Measurements from ENCODE around the gene PPP2R2C.

The PPP2R2C gene

DNA sequence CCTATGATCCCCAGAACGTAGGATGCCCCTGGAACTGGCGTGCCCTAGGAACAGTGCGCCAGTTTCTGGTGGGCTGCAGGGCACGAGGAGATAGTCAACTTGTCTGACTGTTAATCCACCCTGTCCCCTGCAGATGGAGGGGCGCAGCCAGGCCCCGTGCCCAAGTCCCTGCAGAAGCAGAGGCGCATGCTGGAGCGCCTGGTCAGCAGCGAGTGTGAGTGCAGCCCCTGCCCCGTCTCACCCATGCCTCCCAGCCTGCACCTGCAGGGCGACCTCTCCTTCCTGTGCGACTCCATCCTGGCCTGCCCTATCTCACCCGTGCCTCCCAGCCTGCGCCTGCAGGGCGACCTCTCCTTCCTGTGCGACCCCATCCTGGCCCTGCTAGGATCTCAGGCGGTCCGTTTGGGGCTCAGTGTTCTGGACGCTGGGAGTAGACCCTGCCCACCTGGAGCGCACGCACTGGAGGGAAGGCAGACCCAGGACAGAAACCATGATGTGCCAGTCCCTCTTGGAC lies 180.6 kb downstream of the PPP2R2C start:
- no peak overlapping the region for H3K27ac ChIP-seq (ENCODE audit: insufficient read depth in 1 of 2, low read depth in 1 of 2, low read length in 2 of 2, poor library complexity in 1 of 2, severe bottlenecking in 2 of 2)
- DNase-seq, result no peak
- 100% methylated on average over 10 of the region's 21 CpGs for WGBS (ENCODE audit: insufficient coverage)
- H3K27me3 ChIP-seq (replicated peaks in 2 of 5; ENCODE audit: control insufficient read depth in 4 of 5, insufficient read depth in 5 of 5, low read length in 4 of 5), result peaks cover 0 to 19% (median 2%) of the 10 kb centered on the region in 5 experiments
- POLR2A ChIA-PET, result no interaction called here
- CTCF ChIA-PET, result interaction anchor here (1.0 kb wide), 1 partner anchor 47 kb away, joined by 3 read pairs; no protein-coding TSS in a partner anchor
- no peak overlapping the region for H3K4me3 ChIP-seq (ENCODE audit: control insufficient read depth in 1 of 7, extremely low read depth in 1 of 7, insufficient read depth in 4 of 7, low read depth in 2 of 7, low read length in 6 of 7)
- H3K9me3 ChIP-seq (ENCODE audit: control extremely low read depth in 1 of 5, control insufficient read depth in 4 of 5, insufficient read depth in 2 of 5, low read depth in 1 of 5, low read length in 4 of 5), result no peaks in the 10 kb centered on the region
- H3K4me1 ChIP-seq (ENCODE audit: control extremely low read depth in 1 of 4, control insufficient read depth in 4 of 4, insufficient read depth in 4 of 4, low read length in 3 of 4), result no peaks in the 10 kb centered on the region
- H3K36me3 ChIP-seq (ENCODE audit: control insufficient read depth in 4 of 4, insufficient read depth in 4 of 4, low read length in 3 of 4), result no peaks in the 10 kb centered on the region

DNA sequence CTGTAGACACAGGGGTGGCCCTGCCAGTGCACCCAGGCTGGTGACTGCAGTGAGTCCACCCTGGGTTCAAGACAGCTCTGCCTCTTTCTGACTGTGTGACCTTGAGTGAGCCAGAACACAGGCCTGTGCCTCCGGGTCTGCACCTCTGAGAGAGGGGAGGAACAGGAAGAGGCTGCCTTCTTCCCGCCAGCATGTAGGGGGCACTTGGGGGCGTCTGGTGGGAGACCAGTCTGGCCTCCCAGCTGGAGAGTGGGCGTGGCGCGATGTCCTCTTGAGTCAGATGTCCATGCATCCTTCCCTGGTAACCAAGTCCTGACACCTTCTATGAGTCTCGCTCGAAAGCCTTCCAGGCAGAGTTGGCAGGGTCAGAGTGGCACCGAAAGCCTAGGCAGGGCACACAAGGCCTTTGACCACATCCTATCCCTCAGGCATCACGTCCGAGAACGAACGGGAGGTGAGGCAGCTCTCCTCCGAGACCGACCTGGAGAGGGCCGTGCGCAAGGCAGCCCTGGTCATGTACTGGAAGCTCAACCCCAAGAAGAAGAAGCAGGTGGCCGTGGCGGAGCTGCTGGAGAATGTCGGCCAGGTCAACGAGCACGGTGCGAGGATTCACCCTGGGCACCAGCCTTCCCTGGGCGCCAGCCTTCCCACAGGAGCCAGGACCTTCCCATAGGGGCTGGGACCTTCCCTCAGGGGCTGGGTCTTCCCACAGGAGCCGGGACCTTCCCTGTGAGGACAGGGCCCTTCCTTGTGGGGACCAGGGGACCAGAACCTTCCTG lies 181.5 kb downstream of the PPP2R2C start:
- Histone ChIP-seq H3K27ac (ENCODE audit: insufficient read depth in 1 of 2, low read depth in 1 of 2, low read length in 2 of 2, poor library complexity in 1 of 2, severe bottlenecking in 2 of 2) (no peak overlapping the region), H3K27me3 (replicated peaks in 2 of 5; ENCODE audit: control insufficient read depth in 4 of 5, insufficient read depth in 5 of 5, low read length in 4 of 5) (peaks cover 0 to 22% (median 2%) of the 10 kb centered on the region in 5 experiments), H3K36me3 (ENCODE audit: control insufficient read depth in 4 of 4, insufficient read depth in 4 of 4, low read length in 3 of 4) (no peaks in the 10 kb centered on the region), H3K9me3 (ENCODE audit: control extremely low read depth in 1 of 5, control insufficient read depth in 4 of 5, insufficient read depth in 2 of 5, low read depth in 1 of 5, low read length in 4 of 5) (peaks cover 0 to 3% (median 0%) of the 10 kb centered on the region in 5 experiments), H3K4me3 (ENCODE audit: control insufficient read depth in 1 of 7, extremely low read depth in 1 of 7, insufficient read depth in 4 of 7, low read depth in 2 of 7, low read length in 6 of 7) (no peak overlapping the region), H3K4me1 (ENCODE audit: control extremely low read depth in 1 of 4, control insufficient read depth in 4 of 4, insufficient read depth in 4 of 4, low read length in 3 of 4) (no peaks in the 10 kb centered on the region)
- ChIA-PET POLR2A (no interaction called here), CTCF (interaction anchor here (0.8 to 1.6 kb wide), 3 partner anchors 31 to 48 kb away, joined by 3 to 5 read pairs (median 3); no protein-coding TSS in a partner anchor)
- DNase-seq, result no peak
- WGBS (ENCODE audit: insufficient coverage), result 92% methylated on average over 24 of the region's 25 CpGs

DNA sequence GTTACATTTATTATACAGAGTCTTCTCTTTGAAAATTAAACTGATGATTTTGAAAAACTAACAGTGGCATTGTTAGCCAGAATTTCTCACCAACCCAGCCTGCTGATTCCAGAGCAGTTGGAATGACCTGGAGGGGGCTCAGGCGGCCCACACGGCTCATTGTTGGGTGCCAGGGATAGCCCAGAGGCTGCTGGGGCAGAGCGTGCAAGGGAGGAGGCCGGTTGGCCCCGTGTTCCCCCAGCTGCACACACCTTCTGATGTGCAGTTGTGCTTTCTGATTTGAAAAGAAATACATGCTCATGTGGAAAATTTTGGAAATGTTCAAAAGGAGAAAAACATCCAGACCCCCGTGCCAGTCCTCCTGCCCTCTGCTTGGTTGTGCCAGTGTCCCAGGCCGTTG lies 182.2 kb downstream of the PPP2R2C start:
- CTCF ChIA-PET, result interaction anchor here (0.8 to 2.0 kb wide), 3 partner anchors 12 to 39 kb away, joined by 3 to 5 read pairs (median 5); no protein-coding TSS in a partner anchor
- POLR2A ChIA-PET, result no interaction called here

DNA sequence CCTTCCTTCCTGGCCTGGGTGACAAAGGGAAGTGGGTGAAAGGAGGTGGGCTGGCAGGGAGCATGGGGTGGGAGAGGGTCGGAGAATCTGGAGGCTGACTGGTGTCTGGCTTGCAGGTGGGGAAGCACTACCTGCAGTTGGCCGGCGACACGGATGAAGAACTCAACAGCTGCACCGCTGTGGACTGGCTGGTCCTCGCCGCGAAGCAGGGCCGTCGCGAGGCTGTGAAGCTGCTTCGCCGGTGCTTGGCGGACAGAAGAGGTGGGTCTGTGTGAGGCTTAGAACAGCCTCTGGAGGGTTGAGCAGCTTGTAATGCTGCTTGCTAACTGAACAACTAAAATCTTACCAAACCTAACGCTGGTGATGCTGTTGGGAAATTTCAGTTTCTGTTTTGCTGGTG lies 183.5 kb downstream of the PPP2R2C start:
- Histone ChIP-seq H3K36me3 (ENCODE audit: control insufficient read depth in 4 of 4, insufficient read depth in 4 of 4, low read length in 3 of 4) (no peaks in the 10 kb centered on the region), H3K27ac (ENCODE audit: insufficient read depth in 1 of 2, low read depth in 1 of 2, low read length in 2 of 2, poor library complexity in 1 of 2, severe bottlenecking in 2 of 2) (no peak overlapping the region), H3K4me1 (ENCODE audit: control extremely low read depth in 1 of 4, control insufficient read depth in 4 of 4, insufficient read depth in 4 of 4, low read length in 3 of 4) (no peaks in the 10 kb centered on the region), H3K4me3 (ENCODE audit: control insufficient read depth in 1 of 7, extremely low read depth in 1 of 7, insufficient read depth in 4 of 7, low read depth in 2 of 7, low read length in 6 of 7) (no peak overlapping the region), H3K9me3 (ENCODE audit: control extremely low read depth in 1 of 5, control insufficient read depth in 4 of 5, insufficient read depth in 2 of 5, low read depth in 1 of 5, low read length in 4 of 5) (peaks cover 0 to 6% (median 2%) of the 10 kb centered on the region in 5 experiments), H3K27me3 (replicated peaks in 2 of 5; ENCODE audit: control insufficient read depth in 4 of 5, insufficient read depth in 5 of 5, low read length in 4 of 5) (peaks cover 0 to 31% (median 4%) of the 10 kb centered on the region in 5 experiments)
- 96% methylated on average over 15 of the region's 15 CpGs for WGBS (ENCODE audit: insufficient coverage)
- POLR2A ChIA-PET, result no interaction called here
- no peak for DNase-seq
- CTCF ChIA-PET, result interaction anchor here (2.0 kb wide), 1 partner anchor 10 kb away, joined by 5 read pairs; no protein-coding TSS in a partner anchor

More for the DNA sequence above, 182.2 kb downstream of the PPP2R2C start:
- Histone ChIP-seq H3K9me3 (ENCODE audit: control extremely low read depth in 1 of 5, control insufficient read depth in 4 of 5, insufficient read depth in 2 of 5, low read depth in 1 of 5, low read length in 4 of 5) (peaks cover 0 to 6% (median 2%) of the 10 kb centered on the region in 5 experiments), H3K27me3 (replicated peaks in 2 of 5; ENCODE audit: control insufficient read depth in 4 of 5, insufficient read depth in 5 of 5, low read length in 4 of 5) (peaks cover 0 to 29% (median 4%) of the 10 kb centered on the region in 5 experiments), H3K4me1 (ENCODE audit: control extremely low read depth in 1 of 4, control insufficient read depth in 4 of 4, insufficient read depth in 4 of 4, low read length in 3 of 4) (no peaks in the 10 kb centered on the region), H3K4me3 (ENCODE audit: control insufficient read depth in 1 of 7, extremely low read depth in 1 of 7, insufficient read depth in 4 of 7, low read depth in 2 of 7, low read length in 6 of 7) (no peak overlapping the region), H3K36me3 (ENCODE audit: control insufficient read depth in 4 of 4, insufficient read depth in 4 of 4, low read length in 3 of 4) (no peaks in the 10 kb centered on the region), H3K27ac (ENCODE audit: insufficient read depth in 1 of 2, low read depth in 1 of 2, low read length in 2 of 2, poor library complexity in 1 of 2, severe bottlenecking in 2 of 2) (no peak overlapping the region)
- no peak for DNase-seq
- WGBS (ENCODE audit: insufficient coverage), result 100% methylated on average over 6 of the region's 7 CpGs

DNA sequence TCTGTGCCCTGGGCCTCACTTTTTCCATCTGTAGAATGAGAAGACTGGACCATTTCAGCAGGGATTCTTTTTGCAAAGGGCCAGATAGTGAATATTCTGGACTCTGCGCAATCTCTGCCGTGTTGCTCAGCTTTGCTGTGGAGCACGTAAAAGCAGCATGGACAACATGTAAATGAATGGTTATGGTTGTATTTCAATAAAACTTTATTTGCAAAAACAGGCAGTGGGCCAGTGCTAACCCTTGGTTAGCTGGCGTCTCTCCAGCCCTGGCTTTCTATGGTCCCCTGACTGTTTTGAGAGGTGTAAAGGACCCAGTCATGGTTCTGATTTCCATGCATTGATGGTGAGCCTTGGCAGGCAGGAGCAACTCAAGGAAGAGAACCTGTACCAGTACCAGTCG lies 184.1 kb downstream of the PPP2R2C start:
- ChIA-PET POLR2A (no interaction called here), CTCF (interaction anchor here (1.2 to 2.0 kb wide), 2 partner anchors 10 kb away, joined by 3 to 5 read pairs; no protein-coding TSS in a partner anchor)
- no peak for DNase-seq
- no peaks in the 10 kb centered on the region for H3K36me3 ChIP-seq (ENCODE audit: control insufficient read depth in 4 of 4, insufficient read depth in 4 of 4, low read length in 3 of 4)
- H3K27ac ChIP-seq (ENCODE audit: insufficient read depth in 1 of 2, low read depth in 1 of 2, low read length in 2 of 2, poor library complexity in 1 of 2, severe bottlenecking in 2 of 2), result no peak overlapping the region
- H3K9me3 ChIP-seq (ENCODE audit: control extremely low read depth in 1 of 5, control insufficient read depth in 4 of 5, insufficient read depth in 2 of 5, low read depth in 1 of 5, low read length in 4 of 5), result peaks cover 0 to 6% (median 2%) of the 10 kb centered on the region in 5 experiments
- peaks cover 0 to 33% (median 9%) of the 10 kb centered on the region in 5 experiments for H3K27me3 ChIP-seq (replicated peaks in 2 of 5; ENCODE audit: control insufficient read depth in 4 of 5, insufficient read depth in 5 of 5, low read length in 4 of 5)
- no peaks in the 10 kb centered on the region for H3K4me1 ChIP-seq (ENCODE audit: control extremely low read depth in 1 of 4, control insufficient read depth in 4 of 4, insufficient read depth in 4 of 4, low read length in 3 of 4)
- H3K4me3 ChIP-seq (ENCODE audit: control insufficient read depth in 1 of 7, extremely low read depth in 1 of 7, insufficient read depth in 4 of 7, low read depth in 2 of 7, low read length in 6 of 7), result no peak overlapping the region
- 98% methylated on average over 5 of the region's 5 CpGs for WGBS (ENCODE audit: insufficient coverage)

DNA sequence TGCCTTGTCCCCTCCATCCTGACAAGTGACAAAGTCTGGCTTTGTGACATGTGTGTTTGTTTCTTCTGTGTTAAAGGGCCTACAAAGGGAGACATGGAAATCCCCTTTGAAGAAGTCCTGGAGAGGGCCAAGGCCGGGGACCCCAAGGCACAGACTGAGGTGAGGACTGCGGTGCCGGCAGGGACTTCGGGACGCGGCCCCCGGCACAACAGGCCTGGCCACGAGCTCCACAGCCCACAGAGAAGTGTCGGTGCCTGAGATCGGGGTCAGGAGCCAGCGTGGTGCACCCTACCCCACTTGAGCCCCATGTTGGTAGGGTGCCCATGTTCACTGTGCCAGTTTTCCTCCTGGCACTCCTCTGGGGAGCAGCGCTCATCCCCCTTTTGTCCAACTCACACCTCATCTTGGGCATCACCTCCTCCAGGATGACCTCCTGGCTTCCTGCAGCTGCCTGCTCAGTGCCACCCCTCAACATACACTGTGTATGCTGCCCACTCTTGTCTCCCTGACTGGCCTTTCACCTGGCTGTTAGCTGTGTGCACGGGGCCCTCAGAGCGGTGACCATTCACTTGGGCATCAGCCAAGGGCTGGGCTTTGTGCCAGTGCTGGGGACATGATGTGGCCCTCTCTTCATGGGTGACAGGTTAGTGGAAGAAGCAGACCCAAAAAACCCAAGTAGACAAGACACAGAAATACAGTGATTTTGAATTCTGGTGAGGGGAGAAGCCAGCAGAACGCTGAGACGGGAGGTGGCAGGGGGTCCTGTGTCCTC lies 185.2 kb downstream of the PPP2R2C start:
- Histone ChIP-seq H3K4me3 (ENCODE audit: control insufficient read depth in 1 of 7, extremely low read depth in 1 of 7, insufficient read depth in 4 of 7, low read depth in 2 of 7, low read length in 6 of 7) (no peak overlapping the region), H3K27ac (ENCODE audit: insufficient read depth in 1 of 2, low read depth in 1 of 2, low read length in 2 of 2, poor library complexity in 1 of 2, severe bottlenecking in 2 of 2) (no peak overlapping the region), H3K4me1 (ENCODE audit: control extremely low read depth in 1 of 4, control insufficient read depth in 4 of 4, insufficient read depth in 4 of 4, low read length in 3 of 4) (no peaks in the 10 kb centered on the region), H3K36me3 (ENCODE audit: control insufficient read depth in 4 of 4, insufficient read depth in 4 of 4, low read length in 3 of 4) (no peaks in the 10 kb centered on the region), H3K9me3 (ENCODE audit: control extremely low read depth in 1 of 5, control insufficient read depth in 4 of 5, insufficient read depth in 2 of 5, low read depth in 1 of 5, low read length in 4 of 5) (peaks cover 0 to 6% (median 2%) of the 10 kb centered on the region in 5 experiments), H3K27me3 (replicated peaks in 2 of 5; ENCODE audit: control insufficient read depth in 4 of 5, insufficient read depth in 5 of 5, low read length in 4 of 5) (peaks cover 0 to 36% (median 10%) of the 10 kb centered on the region in 5 experiments)
- ChIA-PET POLR2A (no interaction called here), CTCF (interaction anchor here (1.0 to 1.3 kb wide), 3 partner anchors 11 to 27 kb away, joined by 3 to 4 read pairs (median 3); no protein-coding TSS in a partner anchor)
- no peak for DNase-seq
- WGBS (ENCODE audit: insufficient coverage), result over 99% methylated on average over 14 of the region's 16 CpGs
